A673 (cell line): ENCODE measurements around the gene ACOXL.

Experiments
- EZH2 ChIP-seq: fragments of 200-600 bp; sonication (generic); IDR thresholded peaks from 2 replicates; pipeline ENCODE4 v1.6.1; 2017; ENCODE audit warnings: borderline replicate concordance, low read depth, mild to moderate bottlenecking, mixed read lengths, antibody characterized with exemption, low read length; ENCODE audit not compliant: poor library complexity, severe bottlenecking
- TF ChIP-seq, protein P1 (sequence below): fragments of 300-800, 200-600 bp; sonication (generic); conservative IDR thresholded peaks from 2 replicates; pipeline ENCODE4 v1.5.1; 2017; ENCODE audit warnings: low read depth, mild to moderate bottlenecking, antibody characterized with exemption, low read length, moderate library complexity, mixed read lengths

- no peak for TF ChIP-seq EZH2
- TF ChIP-seq, protein P1, sequence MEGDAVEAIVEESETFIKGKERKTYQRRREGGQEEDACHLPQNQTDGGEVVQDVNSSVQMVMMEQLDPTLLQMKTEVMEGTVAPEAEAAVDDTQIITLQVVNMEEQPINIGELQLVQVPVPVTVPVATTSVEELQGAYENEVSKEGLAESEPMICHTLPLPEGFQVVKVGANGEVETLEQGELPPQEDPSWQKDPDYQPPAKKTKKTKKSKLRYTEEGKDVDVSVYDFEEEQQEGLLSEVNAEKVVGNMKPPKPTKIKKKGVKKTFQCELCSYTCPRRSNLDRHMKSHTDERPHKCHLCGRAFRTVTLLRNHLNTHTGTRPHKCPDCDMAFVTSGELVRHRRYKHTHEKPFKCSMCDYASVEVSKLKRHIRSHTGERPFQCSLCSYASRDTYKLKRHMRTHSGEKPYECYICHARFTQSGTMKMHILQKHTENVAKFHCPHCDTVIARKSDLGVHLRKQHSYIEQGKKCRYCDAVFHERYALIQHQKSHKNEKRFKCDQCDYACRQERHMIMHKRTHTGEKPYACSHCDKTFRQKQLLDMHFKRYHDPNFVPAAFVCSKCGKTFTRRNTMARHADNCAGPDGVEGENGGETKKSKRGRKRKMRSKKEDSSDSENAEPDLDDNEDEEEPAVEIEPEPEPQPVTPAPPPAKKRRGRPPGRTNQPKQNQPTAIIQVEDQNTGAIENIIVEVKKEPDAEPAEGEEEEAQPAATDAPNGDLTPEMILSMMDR, result no peak
Observed at GRCh38 chr2:110810404-110810803, 78.0 kb downstream of the ACOXL start.
